ENCODE data around the gene SELENOM. TPM values are rescaled to one million over a fixed set of nuclear protein-coding genes. Genes with fewer than 3 reads are reported as not detected.

The SELENOM gene
- polyA plus RNA-seq, 1 donor (not counting 4 experiments of a cell fraction or from before 2014, with no cell fraction given): 9.1 TPM

GRCh38 chr22:31100762-31101525, 6.4 kb downstream of the SELENOM start:
- Histone ChIP-seq H3K4me1 (ENCODE audit: control insufficient read depth, extremely low read depth, insufficient read depth, low read length) (no peaks in the 10 kb centered on the region), H3K27me3 (ENCODE audit: control insufficient read depth, extremely low read depth, insufficient read depth, low read length) (no peaks in the 10 kb centered on the region), H3K4me2 (ENCODE audit: control insufficient read depth, extremely low read depth, insufficient read depth, low read depth, low read length) (no peak overlapping the region), H4K20me1 (ENCODE audit: control insufficient read depth, extremely low read depth, insufficient read depth, low read length) (peaks cover 14% of the 10 kb centered on the region), H3K9me3 (ENCODE audit: control insufficient read depth, low read depth, low read length) (no peaks in the 10 kb centered on the region), H3K27ac (ENCODE audit: control insufficient read depth, insufficient read depth, low read length) (no peak overlapping the region), H3K79me2 (ENCODE audit: control insufficient read depth, insufficient read depth, low read length) (no peaks in the 10 kb centered on the region), H3K36me3 (ENCODE audit: control insufficient read depth in 2 of 2, extremely low read depth in 1 of 2, insufficient read depth in 2 of 2, low read length in 2 of 2) (peaks cover 51 to 61% of the 10 kb centered on the region in 2 experiments), H2AFZ (ENCODE audit: control insufficient read depth, low read length) (no peak overlapping the region), H3K9ac (ENCODE audit: control insufficient read depth, extremely low read depth, insufficient read depth, low read length) (no peak overlapping the region), H3K4me3 (ENCODE audit: control insufficient read depth in 2 of 3, extremely low read depth in 1 of 3, insufficient read depth in 2 of 3, low read depth in 1 of 3, low read length in 3 of 3) (no peak overlapping the region), H3K9me1 (ENCODE audit: control insufficient read depth, extremely low read depth, insufficient read depth, low read length) (no peaks in the 10 kb centered on the region)
- TF ChIP-seq, protein P1, sequence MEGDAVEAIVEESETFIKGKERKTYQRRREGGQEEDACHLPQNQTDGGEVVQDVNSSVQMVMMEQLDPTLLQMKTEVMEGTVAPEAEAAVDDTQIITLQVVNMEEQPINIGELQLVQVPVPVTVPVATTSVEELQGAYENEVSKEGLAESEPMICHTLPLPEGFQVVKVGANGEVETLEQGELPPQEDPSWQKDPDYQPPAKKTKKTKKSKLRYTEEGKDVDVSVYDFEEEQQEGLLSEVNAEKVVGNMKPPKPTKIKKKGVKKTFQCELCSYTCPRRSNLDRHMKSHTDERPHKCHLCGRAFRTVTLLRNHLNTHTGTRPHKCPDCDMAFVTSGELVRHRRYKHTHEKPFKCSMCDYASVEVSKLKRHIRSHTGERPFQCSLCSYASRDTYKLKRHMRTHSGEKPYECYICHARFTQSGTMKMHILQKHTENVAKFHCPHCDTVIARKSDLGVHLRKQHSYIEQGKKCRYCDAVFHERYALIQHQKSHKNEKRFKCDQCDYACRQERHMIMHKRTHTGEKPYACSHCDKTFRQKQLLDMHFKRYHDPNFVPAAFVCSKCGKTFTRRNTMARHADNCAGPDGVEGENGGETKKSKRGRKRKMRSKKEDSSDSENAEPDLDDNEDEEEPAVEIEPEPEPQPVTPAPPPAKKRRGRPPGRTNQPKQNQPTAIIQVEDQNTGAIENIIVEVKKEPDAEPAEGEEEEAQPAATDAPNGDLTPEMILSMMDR (optimal IDR thresholded peaks at IDR 0.05 in 1 of 3, IDR thresholded peaks at IDR 0.05 in 1 of 3, conservative IDR thresholded peaks at IDR 0.05 in 1 of 3; ENCODE audit: extremely low read depth in 1 of 3, insufficient read depth in 2 of 3, low read length in 3 of 3): no peak
- no peak for TF ChIP-seq EZH2 (IDR thresholded peaks at IDR 0.05; ENCODE audit: low read length)
- dilution Hi-C loops (cut with MboI; ENCODE audit: extremely low pct_ligation_motif_present, low sequenced_read_pairs): no loop called here
- FAIRE-seq: no peak
- no peak for DNase-seq (ENCODE audit: low read depth, low spot score)

DNA sequence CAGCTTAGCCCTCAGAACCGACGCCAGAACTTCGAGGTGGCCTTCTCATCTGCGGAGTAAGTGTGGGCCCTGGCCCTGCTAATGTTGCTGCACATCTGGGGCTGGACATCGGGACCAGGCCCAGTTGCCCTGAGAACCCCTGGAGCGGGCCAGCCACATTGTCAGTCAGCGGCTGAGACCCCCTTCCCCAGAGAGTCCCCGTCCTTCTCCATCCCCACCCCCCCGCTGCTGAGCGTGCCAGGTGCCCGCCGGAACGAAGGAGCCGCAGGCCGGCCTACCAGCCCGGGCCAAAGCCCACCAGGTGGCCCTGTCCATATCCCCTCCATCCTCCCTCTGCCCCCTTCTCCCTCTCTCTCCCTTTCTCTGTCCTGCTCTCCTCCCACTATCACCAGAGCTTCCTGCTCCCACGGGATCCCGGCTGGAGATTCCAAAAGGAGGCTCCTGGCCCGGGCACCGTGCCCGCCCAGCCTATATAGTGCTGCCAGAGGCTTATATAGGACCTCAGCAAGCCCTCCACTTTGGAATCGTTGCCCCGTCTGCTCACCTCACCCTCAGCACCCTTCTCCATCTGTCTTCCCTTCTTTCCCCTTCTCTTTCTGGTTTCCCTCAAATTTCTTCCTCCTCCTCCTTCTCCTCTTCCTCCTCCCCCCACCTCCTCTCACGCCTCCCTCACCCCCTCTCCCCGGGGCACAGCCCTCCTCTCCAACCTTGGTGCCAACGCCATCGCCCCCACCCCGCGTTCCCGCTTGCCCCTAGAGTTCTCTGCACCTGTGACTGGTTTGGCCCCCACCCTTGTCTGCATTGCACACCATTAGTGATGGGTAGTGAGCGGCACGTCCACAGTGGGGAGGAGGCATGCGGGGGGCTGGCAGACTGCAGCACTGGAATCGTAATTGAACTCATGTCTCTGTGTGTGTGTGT, 7.3 kb downstream of the SELENOM start:
- dilution Hi-C loops (cut with MboI; ENCODE audit: extremely low pct_ligation_motif_present, low sequenced_read_pairs): no loop called here
- no peak overlapping the region for H3K9ac ChIP-seq (ENCODE audit: control insufficient read depth, extremely low read depth, insufficient read depth, low read length)
- no peaks in the 10 kb centered on the region for H3K79me2 ChIP-seq (ENCODE audit: control insufficient read depth, insufficient read depth, low read length)
- no peak overlapping the region for H3K27ac ChIP-seq (ENCODE audit: control insufficient read depth, insufficient read depth, low read length)
- H4K20me1 ChIP-seq (ENCODE audit: control insufficient read depth, extremely low read depth, insufficient read depth, low read length): peaks cover 11% of the 10 kb centered on the region
- no peak for TF ChIP-seq EZH2 (IDR thresholded peaks at IDR 0.05; ENCODE audit: low read length)
- TF ChIP-seq, protein P1 (optimal IDR thresholded peaks at IDR 0.05 in 1 of 3, IDR thresholded peaks at IDR 0.05 in 1 of 3, conservative IDR thresholded peaks at IDR 0.05 in 1 of 3; ENCODE audit: extremely low read depth in 1 of 3, insufficient read depth in 2 of 3, low read length in 3 of 3): no peak
- no peak for DNase-seq (ENCODE audit: low read depth, low spot score)
- H3K9me3 ChIP-seq (ENCODE audit: control insufficient read depth, low read depth, low read length): no peaks in the 10 kb centered on the region
- no peak overlapping the region for H3K4me2 ChIP-seq (ENCODE audit: control insufficient read depth, extremely low read depth, insufficient read depth, low read depth, low read length)
- no peaks in the 10 kb centered on the region for H3K4me1 ChIP-seq (ENCODE audit: control insufficient read depth, extremely low read depth, insufficient read depth, low read length)
- peaks cover 54 to 68% of the 10 kb centered on the region in 2 experiments for H3K36me3 ChIP-seq (ENCODE audit: control insufficient read depth in 2 of 2, extremely low read depth in 1 of 2, insufficient read depth in 2 of 2, low read length in 2 of 2)
- H3K27me3 ChIP-seq (ENCODE audit: control insufficient read depth, extremely low read depth, insufficient read depth, low read length): no peaks in the 10 kb centered on the region
- H3K9me1 ChIP-seq (ENCODE audit: control insufficient read depth, extremely low read depth, insufficient read depth, low read length): no peaks in the 10 kb centered on the region
- no peak overlapping the region for H2AFZ ChIP-seq (ENCODE audit: control insufficient read depth, low read length)
- no peak overlapping the region for H3K4me3 ChIP-seq (ENCODE audit: control insufficient read depth in 2 of 3, extremely low read depth in 1 of 3, insufficient read depth in 2 of 3, low read depth in 1 of 3, low read length in 3 of 3)
- no peak for FAIRE-seq

Data from keratinocyte (primary cell).